Measurements from ENCODE around the gene TGFBR1. TPM values are rescaled to one million over a fixed set of nuclear protein-coding genes. Genes with fewer than 3 reads are reported as not detected.

The TGFBR1 gene
- total RNA-seq, 1 experiment from 2014 or later = 9.5 TPM

DNA sequence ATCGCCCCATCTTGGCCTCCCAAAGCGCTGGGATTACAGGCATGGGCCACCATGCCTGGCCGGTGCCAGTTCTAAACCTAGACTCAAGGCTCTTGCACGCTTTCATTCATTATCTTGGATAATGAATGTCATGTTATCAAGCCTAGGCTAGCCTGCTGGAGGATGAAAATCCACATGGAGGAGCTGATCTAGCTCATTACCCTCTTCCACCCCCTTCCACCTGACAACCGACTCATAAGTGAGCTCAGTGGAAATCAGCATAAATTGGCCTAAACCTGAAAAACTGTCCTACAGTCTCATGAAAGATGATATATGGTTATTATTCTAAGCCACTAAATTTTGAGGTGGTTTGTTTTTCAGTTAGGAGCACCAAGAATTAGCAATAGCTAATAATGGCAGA, 3.6 kb upstream of the TGFBR1 start:
- peaks cover 5% of the 10 kb centered on the region; the same call in 1 of the 2 replicates for H3K9me3 ChIP-seq (ENCODE audit: low read length)
- peaks cover 4% of the 10 kb centered on the region; the same call in 1 of the 2 replicates for H4K20me1 ChIP-seq (ENCODE audit: low read length)
- TF ChIP-seq EZH2phosphoT487 (IDR thresholded peaks at IDR 0.05; ENCODE audit: borderline replicate concordance, low read length) (no peak), EZH2 (IDR thresholded peaks at IDR 0.05; ENCODE audit: low read length, unreplicated experiment) (no peak)
- TF ChIP-seq, protein P1, sequence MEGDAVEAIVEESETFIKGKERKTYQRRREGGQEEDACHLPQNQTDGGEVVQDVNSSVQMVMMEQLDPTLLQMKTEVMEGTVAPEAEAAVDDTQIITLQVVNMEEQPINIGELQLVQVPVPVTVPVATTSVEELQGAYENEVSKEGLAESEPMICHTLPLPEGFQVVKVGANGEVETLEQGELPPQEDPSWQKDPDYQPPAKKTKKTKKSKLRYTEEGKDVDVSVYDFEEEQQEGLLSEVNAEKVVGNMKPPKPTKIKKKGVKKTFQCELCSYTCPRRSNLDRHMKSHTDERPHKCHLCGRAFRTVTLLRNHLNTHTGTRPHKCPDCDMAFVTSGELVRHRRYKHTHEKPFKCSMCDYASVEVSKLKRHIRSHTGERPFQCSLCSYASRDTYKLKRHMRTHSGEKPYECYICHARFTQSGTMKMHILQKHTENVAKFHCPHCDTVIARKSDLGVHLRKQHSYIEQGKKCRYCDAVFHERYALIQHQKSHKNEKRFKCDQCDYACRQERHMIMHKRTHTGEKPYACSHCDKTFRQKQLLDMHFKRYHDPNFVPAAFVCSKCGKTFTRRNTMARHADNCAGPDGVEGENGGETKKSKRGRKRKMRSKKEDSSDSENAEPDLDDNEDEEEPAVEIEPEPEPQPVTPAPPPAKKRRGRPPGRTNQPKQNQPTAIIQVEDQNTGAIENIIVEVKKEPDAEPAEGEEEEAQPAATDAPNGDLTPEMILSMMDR (conservative IDR thresholded peaks at IDR 0.05; ENCODE audit: low read depth, low read length) = no peak
- H3F3A ChIP-seq (ENCODE audit: low read length, unreplicated experiment) = no peaks in the 10 kb centered on the region
- H2AFZ ChIP-seq (ENCODE audit: low read length) = no peak overlapping the region
- H3K4me3 ChIP-seq (ENCODE audit: low read length) = no peak overlapping the region
- ATAC-seq (no peak), DNase-seq (no peak)
- no peak overlapping the region for H3K9ac ChIP-seq (ENCODE audit: low read length)
- H3K27me3 ChIP-seq (ENCODE audit: low read length) = no peaks in the 10 kb centered on the region
- H3K9me2 ChIP-seq (replicated peaks; ENCODE audit: low read length) = no peaks in the 10 kb centered on the region
- ChIA-PET CTCF (no interaction called here), POLR2A (ENCODE audit: unreplicated experiment) (no interaction called here)
- no peak overlapping the region for H3K27ac ChIP-seq (ENCODE audit: low read length)
- BruUV-seq (replicated peaks) = no TSS peak
- intact Hi-C loops (cut with micrococcal nuclease) = no loop called here
- H3K4me2 ChIP-seq (ENCODE audit: low read length) = no peak overlapping the region
- peaks cover 13% of the 10 kb centered on the region for H3K4me1 ChIP-seq (ENCODE audit: insufficient read depth, low read length)
- H3K79me2 ChIP-seq (ENCODE audit: low read length) = peaks cover 8% of the 10 kb centered on the region
- H3K36me3 ChIP-seq (ENCODE audit: low read depth, low read length) = no peaks in the 10 kb centered on the region

DNA sequence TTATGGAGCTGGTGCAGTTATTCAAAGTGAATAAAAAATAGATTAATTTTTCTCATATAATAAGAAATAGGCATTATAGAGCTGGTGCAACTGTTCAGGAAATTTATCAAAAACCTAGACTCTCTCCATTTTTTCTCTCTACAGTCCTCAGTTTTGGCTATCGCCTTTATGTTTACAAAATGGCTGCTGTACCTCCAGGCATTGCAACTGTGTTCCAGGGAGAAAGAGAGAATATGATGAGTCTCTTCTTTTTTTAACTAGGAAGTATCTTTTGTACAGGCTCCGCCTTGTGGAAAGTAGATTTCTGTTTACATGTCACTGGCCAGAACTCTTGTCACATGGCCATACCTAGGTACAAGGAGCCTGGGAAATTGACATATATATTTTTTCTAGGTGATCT, 3.1 kb upstream of the TGFBR1 start:
- BruUV-seq (replicated peaks) = no TSS peak
- POLR2A ChIA-PET (ENCODE audit: unreplicated experiment) = interaction anchor here (0.6 kb wide), 1 partner anchor 188 kb away, joined by 6 read pairs; no protein-coding TSS in a partner anchor

More for the DNA sequence above, 3.1 kb upstream of the TGFBR1 start:
- Histone ChIP-seq H3K27ac (ENCODE audit: low read length) (no peak overlapping the region), H3K9ac (ENCODE audit: low read length) (no peak overlapping the region), H2AFZ (ENCODE audit: low read length) (no peak overlapping the region), H3K27me3 (ENCODE audit: low read length) (no peaks in the 10 kb centered on the region), H3F3A (ENCODE audit: low read length, unreplicated experiment) (no peaks in the 10 kb centered on the region), H4K20me1 (ENCODE audit: low read length) (peaks cover 8% of the 10 kb centered on the region; the same call in 1 of the 2 replicates), H3K4me3 (ENCODE audit: low read length) (no peak overlapping the region), H3K36me3 (ENCODE audit: low read depth, low read length) (no peaks in the 10 kb centered on the region), H3K9me2 (replicated peaks; ENCODE audit: low read length) (no peaks in the 10 kb centered on the region), H3K9me3 (ENCODE audit: low read length) (peaks cover 5% of the 10 kb centered on the region; the same call in 1 of the 2 replicates), H3K4me1 (ENCODE audit: insufficient read depth, low read length) (peaks cover 13% of the 10 kb centered on the region), H3K4me2 (ENCODE audit: low read length) (no peak overlapping the region), H3K79me2 (ENCODE audit: low read length) (peaks cover 14% of the 10 kb centered on the region)
- DNase-seq (no peak), ATAC-seq (no peak)
- CTCF ChIA-PET = no interaction called here
- intact Hi-C loops (cut with micrococcal nuclease) = no loop called here
- TF ChIP-seq, protein P1 (conservative IDR thresholded peaks at IDR 0.05; ENCODE audit: low read depth, low read length) = no peak
- no peak for TF ChIP-seq EZH2 (IDR thresholded peaks at IDR 0.05; ENCODE audit: low read length, unreplicated experiment)
- no peak for TF ChIP-seq EZH2phosphoT487 (IDR thresholded peaks at IDR 0.05; ENCODE audit: borderline replicate concordance, low read length)
